ENCODE results near the gene SCAANT1. TPM values are rescaled to one million over a fixed set of nuclear protein-coding genes. Genes with fewer than 3 reads are reported as not detected.
A peak's percentile ranks its signal among the peaks of the same experiment; 100 is the strongest.

SCAANT1 gene
- total and polyA plus RNA-seq, 9 donors = not detected

GRCh38 chr3:63908081-63908736, 4.0 kb downstream of the SCAANT1 start:
- H3K27me3 ChIP-seq = no peaks in the 10 kb centered on the region
- no peak overlapping the region for H3K4me3 ChIP-seq
- TF ChIP-seq CTCF (IDR thresholded peaks at IDR 0.05) = peak in 2 of 3 donors; percentile 15 to 20
- no peak for TF ChIP-seq POLR2A (IDR thresholded peaks at IDR 0.05)
- TF ChIP-seq EP300 (IDR thresholded peaks at IDR 0.05) = no peak
- intact Hi-C loops (cut with DNase I) = no loop called here
- H3K9me3 ChIP-seq = no peaks in the 10 kb centered on the region
- no peak for DNase-seq
- 12 to 25% (median 18%) methylated on average over 2 of the region's 2 CpGs for WGBS, 3 donors
- no peaks in the 10 kb centered on the region for H3K36me3 ChIP-seq
- no peak overlapping the region for H3K27ac ChIP-seq
- H3K4me1 ChIP-seq (ENCODE audit: insufficient read depth) = peaks cover 3% of the 10 kb centered on the region

- no peaks in the 10 kb centered on the region for H3K27me3 ChIP-seq
- no peak for DNase-seq
- H3K4me3 ChIP-seq = no peak overlapping the region
- intact Hi-C loops (cut with DNase I) = no loop called here
- TF ChIP-seq CTCF (IDR thresholded peaks at IDR 0.05) (no peak), EP300 (IDR thresholded peaks at IDR 0.05) (no peak), POLR2A (IDR thresholded peaks at IDR 0.05) (no peak)
- no peaks in the 10 kb centered on the region for H3K36me3 ChIP-seq
- WGBS, 3 donors = 95 to 96% (median 95%) methylated on average over 4 of the region's 4 CpGs
- no peaks in the 10 kb centered on the region for H3K4me1 ChIP-seq (ENCODE audit: insufficient read depth)
- no peak overlapping the region for H3K27ac ChIP-seq
- H3K9me3 ChIP-seq = no peaks in the 10 kb centered on the region
Observed at GRCh38 chr3:63905731-63906620, 6.2 kb downstream of the SCAANT1 start.

GRCh38 chr3:63900459-63900858, 11.7 kb downstream of the SCAANT1 start:
- Histone ChIP-seq H3K4me1 (ENCODE audit: insufficient read depth) (peaks cover 2% of the 10 kb centered on the region), H3K4me3 (no peak overlapping the region), H3K27ac (no peak overlapping the region), H3K9me3 (no peaks in the 10 kb centered on the region), H3K27me3 (no peaks in the 10 kb centered on the region), H3K36me3 (no peaks in the 10 kb centered on the region)
- TF ChIP-seq POLR2A (IDR thresholded peaks at IDR 0.05) = no peak
- no peak for TF ChIP-seq CTCF (IDR thresholded peaks at IDR 0.05)
- no peak for TF ChIP-seq EP300 (IDR thresholded peaks at IDR 0.05)
- intact Hi-C loops (cut with DNase I) = no loop called here
- WGBS, 3 donors = 80 to 86% (median 85%) methylated on average over 2 of the region's 2 CpGs
- DNase-seq = no peak

GRCh38 chr3:63900010-63900409, 12.2 kb downstream of the SCAANT1 start:
- 93 to 97% (median 93%) methylated on average over 5 of the region's 5 CpGs for WGBS, 3 donors
- Histone ChIP-seq H3K27me3 (no peaks in the 10 kb centered on the region), H3K4me1 (ENCODE audit: insufficient read depth) (peaks cover 2% of the 10 kb centered on the region), H3K9me3 (no peaks in the 10 kb centered on the region), H3K4me3 (no peak overlapping the region), H3K27ac (no peak overlapping the region), H3K36me3 (no peaks in the 10 kb centered on the region)
- DNase-seq = no peak
- no peak for TF ChIP-seq CTCF (IDR thresholded peaks at IDR 0.05)
- no peak for TF ChIP-seq EP300 (IDR thresholded peaks at IDR 0.05)
- TF ChIP-seq POLR2A (IDR thresholded peaks at IDR 0.05) = no peak
- intact Hi-C loops (cut with DNase I) = no loop called here
